GM12875 (cell line): Measurements from ENCODE around the gene TMC1.

Experiments
- H3K4me3 ChIP-seq: one replicate; pipeline ENCODE4 v1.5.1; 2011; ENCODE audit warnings: low read depth, low read length, control low read depth
- TF ChIP-seq, protein P1 (sequence below): IDR thresholded peaks from 2 replicates; pipeline ENCODE4 v1.5.1; 2011; ENCODE audit warnings: low read depth, mild to moderate bottlenecking, control low read depth, inconsistent platforms, low read length, moderate library complexity, borderline replicate concordance; ENCODE audit not compliant: insufficient read depth

The TMC1 gene

DNA sequence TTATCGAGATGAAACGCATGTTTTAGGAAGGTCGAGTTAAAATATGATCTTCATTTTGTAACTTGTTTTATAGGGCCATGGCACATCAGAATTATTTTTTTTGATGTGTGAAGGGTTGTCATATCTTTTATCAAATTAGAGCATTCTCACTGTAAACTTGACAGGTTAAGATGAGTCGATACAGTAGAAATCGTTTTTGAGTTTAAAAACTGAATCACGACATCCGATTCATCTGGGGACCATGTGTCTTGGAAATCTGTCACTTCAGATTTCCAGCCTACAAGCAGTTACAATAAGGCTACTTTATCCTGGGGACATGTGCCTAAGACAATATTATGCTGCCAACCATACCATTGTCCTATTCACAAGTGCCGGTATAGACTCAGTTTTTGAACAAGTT lies 295.3 kb downstream of the TMC1 start:
- no peak overlapping the region for H3K4me3 ChIP-seq

DNA sequence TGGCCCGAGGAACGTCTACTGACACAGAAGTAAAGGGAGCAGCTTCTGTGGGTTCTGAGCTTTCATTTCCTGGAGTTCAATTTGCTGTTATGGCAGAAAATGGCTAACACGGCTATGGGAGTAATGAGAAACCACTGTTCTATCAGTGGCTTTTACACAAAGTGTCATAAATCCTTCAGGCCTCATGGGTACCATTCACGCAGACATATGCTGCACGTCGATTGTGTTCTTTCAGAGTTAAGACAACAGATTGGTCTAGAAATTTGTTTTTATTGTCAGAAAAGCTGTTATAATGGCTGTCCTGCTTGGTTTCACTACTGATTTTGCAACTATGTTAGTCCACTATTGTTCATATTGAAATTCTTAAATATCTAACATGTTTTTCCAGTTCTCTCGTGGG lies 296.0 kb downstream of the TMC1 start:
- TF ChIP-seq, protein P1, sequence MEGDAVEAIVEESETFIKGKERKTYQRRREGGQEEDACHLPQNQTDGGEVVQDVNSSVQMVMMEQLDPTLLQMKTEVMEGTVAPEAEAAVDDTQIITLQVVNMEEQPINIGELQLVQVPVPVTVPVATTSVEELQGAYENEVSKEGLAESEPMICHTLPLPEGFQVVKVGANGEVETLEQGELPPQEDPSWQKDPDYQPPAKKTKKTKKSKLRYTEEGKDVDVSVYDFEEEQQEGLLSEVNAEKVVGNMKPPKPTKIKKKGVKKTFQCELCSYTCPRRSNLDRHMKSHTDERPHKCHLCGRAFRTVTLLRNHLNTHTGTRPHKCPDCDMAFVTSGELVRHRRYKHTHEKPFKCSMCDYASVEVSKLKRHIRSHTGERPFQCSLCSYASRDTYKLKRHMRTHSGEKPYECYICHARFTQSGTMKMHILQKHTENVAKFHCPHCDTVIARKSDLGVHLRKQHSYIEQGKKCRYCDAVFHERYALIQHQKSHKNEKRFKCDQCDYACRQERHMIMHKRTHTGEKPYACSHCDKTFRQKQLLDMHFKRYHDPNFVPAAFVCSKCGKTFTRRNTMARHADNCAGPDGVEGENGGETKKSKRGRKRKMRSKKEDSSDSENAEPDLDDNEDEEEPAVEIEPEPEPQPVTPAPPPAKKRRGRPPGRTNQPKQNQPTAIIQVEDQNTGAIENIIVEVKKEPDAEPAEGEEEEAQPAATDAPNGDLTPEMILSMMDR: no peak
- no peak overlapping the region for H3K4me3 ChIP-seq

More for the DNA sequence above, 295.3 kb downstream of the TMC1 start:
- TF ChIP-seq, protein P1: no peak

DNA sequence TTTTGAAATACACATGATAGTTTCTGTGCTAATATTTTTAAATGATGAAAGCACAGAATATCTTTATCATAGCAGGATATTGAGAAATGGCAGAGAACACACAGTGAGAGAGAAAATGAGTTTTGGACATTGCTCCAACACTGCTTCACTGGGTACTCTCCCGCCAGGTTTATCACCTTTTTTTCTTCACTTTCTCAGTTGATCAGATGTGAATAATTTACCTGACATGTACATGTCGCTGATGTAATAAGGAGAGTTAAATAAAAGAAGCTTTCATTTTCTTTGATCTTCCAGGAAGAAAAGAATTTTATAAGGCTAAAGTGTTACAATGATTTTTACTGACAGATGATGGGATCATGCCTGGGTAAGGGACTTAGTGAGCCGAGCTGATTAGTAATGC lies 297.0 kb downstream of the TMC1 start:
- TF ChIP-seq, protein P1: no peak
- H3K4me3 ChIP-seq: no peak overlapping the region

DNA sequence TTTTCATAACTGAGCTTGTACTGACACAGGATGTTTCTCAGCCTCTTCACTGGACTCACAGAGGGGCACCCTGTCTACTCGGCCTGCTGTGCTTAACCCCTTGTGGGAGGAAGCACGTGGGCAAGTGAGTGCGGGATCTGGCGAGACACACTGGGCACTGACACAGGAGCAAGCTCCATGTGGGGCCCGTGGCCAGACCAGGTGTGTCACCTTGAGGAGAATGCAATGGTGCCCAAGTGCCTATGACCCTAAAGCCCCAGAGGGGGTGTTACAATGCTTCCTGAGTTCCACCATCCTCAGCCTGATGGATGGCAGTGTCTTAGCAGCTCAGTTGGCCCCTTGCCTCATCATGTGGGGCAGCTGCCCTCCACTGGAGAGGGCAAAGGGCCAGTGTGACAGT lies 302.6 kb downstream of the TMC1 start:
- no peak overlapping the region for H3K4me3 ChIP-seq
- TF ChIP-seq, protein P1: no peak

DNA sequence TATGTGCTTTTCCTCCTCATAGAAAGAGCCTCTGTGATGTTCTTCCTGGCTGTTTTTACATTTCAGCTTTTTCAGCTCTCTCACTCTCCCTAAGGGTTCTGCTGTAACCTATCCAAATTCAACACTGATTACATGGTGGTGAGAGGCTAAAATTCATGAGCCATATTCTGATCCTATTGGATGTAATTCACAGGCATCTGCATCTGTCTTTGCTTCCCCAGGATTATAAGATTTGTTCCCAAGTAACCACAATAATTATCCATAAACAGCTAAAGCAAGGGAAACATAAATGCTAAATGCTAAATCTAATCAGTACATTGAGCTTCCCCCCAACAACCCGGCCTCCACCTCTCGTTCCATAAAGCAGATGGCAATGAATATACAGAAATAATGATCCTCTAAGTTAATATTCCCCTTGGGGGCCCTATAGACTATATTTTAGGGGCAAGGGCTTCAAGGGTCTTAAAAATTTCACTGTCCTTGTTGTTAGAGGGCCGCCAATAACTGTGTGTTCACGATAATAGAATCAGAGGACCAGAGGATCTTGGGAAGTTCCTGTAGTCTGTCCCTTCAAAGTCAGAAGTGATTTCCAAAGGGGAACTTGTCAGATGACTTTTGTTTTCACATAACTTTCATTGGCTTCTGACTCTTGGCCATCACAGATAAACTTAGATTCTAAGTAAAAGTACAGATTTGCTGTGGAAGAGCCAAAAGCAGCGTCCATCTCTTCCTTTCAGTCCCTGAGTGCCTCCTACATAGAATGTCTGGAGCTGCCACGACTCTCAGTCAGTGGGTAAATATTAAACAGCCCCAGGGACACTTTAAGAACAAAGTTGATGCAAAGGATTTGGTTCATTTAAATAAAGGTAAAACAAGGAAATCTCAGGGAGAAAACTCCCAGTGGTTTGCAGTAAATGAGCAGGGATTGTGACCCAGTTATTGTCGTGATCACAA lies 305.9 kb downstream of the TMC1 start:
- no peak overlapping the region for H3K4me3 ChIP-seq
- TF ChIP-seq, protein P1: no peak

DNA sequence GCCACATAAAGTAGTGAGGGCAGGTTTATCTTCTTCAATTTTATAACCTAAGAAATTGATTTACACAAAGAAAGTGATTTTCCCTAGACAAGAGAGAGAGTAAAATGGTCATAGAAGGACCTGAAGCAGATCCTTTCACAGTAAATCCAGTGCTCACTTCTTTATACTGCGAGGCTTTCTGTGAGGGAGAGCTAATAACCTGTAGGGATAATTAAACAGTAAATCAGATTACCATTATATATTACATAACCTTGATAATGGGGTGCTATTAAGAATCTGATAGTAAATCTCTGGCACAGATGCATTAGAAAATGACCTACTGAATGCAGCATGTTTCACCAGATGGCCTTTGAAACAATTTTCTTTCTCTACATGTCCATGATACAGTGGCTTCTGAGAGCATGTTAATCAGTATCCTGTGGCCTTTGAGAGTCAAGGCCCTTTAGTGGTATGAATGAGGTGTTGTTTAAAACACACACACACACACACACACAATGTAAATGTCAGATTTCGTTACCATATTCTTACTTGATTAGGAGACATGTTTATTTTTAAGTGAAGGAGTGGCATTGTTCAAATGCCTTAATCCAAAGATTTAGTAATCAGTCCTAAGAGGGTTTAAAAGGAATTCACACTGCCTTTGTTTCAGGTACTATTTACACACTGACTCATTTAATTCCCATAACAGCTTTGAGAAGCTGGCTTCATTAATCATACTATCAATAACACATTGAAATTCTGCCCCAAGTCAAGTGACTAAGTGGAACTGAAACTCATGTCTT lies 306.7 kb downstream of the TMC1 start:
- no peak overlapping the region for H3K4me3 ChIP-seq
- TF ChIP-seq, protein P1: no peak

DNA sequence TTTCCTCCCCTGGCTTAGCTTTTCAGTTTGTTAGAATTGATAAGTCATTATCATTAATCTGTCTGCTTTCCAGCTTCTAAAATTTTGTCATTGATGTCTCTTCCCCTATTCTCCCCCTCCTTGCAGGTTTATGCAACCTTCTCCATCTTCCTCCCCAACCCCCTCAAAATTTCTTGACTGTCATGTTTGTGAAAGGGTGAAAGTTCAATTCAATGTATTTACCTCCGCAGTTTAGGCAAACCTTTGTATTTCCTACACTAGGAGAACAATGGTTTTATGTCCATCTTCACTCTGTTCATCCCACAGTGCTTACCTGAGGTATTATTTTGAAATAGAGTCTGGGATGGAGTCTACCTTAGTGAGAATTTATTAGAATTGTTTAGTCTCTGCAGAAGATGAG lies 313.6 kb downstream of the TMC1 start:
- TF ChIP-seq, protein P1: no peak
- no peak overlapping the region for H3K4me3 ChIP-seq
